Left kidney (tissue), 2 donors: ENCODE data around the gene PPP1R16B. TPM values are rescaled to one million over a fixed set of nuclear protein-coding genes. Genes with fewer than 3 reads are reported as not detected.

ENCODE experiments used
- DNase-seq: peaks from one replicate; pipeline ENCODE4 v3.0.0-alpha.2; 2013
- polyA plus RNA-seq: library from polyadenylated mRNA; unstranded; fragments of 120-200 nt; gene quantifications from one replicate; pipeline ENCODE4 v1.2.1, GENCODE V29; 2013; ENCODE audit not compliant: insufficient read length

PPP1R16B gene
- polyA plus RNA-seq, 1 donor = 6.9 TPM

- peak; percentile 76 for DNase-seq
Measured at GRCh38 chr20:38825901-38826625, 20.6 kb downstream of the PPP1R16B start.

GRCh38 chr20:38827770-38828281, 22.3 kb downstream of the PPP1R16B start:
- no peak for DNase-seq

DNA sequence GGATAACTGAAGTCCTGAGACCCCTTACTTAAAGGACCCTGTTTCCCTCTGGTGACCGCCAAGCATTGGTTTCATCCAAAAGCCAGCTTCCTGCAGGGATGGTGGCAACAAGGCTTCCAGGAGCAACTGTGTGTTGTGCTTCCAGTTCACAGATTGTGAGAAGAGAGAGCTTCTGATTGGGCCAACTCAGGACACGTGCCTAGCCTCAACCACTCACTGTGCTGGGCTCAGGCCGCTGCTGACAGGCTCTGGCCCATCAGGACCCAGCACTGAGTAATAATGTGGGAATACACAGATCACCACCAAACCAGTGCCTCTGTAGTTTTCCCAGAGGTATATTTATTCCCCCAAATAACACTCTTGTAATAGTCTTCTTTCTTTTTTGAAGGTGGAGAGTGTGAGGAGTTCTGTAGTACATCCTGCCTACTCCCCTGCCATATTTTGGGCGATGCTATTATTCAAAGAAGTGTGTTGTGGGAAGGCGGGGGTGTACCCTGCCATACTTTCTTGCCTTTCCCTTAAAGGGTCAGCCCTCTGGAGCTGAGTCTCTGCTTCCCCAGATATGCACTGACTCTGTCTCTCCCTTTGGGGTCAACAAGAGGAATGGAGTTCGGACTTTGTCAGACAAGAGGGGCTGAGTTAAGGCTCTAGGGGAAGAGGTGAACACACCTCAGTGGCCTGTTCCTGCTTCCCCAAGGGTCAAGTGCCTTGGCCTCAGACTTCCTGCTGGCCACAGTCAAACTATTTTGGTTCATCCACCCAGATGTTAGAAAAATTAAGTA, 23.2 kb downstream of the PPP1R16B start:
- no peak for DNase-seq

- DNase-seq = no peak
Measured at GRCh38 chr20:38829296-38829875, 23.9 kb downstream of the PPP1R16B start.

DNA sequence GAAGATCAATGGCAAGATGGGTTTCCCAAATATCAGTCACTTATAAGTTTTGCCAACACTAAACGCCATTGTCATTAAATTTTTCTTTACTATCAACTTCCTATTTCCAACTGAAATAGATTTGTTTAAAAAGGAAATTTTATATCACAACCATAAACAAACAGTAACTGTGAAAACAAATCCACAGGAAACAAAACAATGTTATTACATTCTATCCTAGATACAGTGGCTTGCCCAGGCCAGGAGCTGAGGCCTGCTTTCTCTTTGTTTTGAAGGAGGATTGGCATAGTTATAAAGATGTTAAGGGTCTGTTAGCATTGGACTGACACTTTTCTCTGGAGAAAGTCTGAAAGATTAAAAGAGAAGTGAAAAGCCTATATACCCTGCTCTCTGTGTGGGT, 24.9 kb downstream of the PPP1R16B start:
- no peak for DNase-seq

DNA sequence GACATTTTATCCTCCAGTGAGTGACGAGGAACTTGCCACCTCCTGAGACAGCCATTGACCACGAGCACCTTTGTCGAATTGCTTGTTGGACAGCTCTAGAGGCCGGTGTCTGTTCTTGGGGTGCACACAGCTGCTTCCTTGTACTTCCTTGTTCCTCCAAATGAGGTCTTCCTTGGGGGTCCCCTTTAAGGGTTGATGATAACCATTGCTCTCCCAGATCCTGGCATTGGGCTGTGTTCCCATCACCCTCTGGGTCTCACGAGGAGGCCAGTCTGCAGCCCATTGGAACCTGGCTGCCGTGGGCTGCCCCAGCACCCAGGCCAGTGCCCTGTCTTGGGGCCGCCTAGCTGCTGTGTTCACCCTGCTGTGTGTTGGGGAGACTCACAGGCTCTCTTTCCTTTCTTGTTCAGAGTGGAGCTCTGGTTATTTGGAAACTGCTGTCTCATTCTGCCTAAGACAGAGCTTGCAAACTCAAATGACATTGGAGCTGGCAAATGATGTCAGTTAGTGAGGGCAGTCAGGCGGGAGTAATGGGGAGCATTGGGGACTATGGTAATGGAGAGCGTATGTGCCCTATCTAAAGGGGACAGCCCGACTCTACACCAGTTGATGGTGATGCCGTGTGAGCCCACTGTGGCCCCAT, 25.7 kb downstream of the PPP1R16B start:
- DNase-seq = no peak

GRCh38 chr20:38831995-38832620, 26.6 kb downstream of the PPP1R16B start:
- no peak for DNase-seq

DNA sequence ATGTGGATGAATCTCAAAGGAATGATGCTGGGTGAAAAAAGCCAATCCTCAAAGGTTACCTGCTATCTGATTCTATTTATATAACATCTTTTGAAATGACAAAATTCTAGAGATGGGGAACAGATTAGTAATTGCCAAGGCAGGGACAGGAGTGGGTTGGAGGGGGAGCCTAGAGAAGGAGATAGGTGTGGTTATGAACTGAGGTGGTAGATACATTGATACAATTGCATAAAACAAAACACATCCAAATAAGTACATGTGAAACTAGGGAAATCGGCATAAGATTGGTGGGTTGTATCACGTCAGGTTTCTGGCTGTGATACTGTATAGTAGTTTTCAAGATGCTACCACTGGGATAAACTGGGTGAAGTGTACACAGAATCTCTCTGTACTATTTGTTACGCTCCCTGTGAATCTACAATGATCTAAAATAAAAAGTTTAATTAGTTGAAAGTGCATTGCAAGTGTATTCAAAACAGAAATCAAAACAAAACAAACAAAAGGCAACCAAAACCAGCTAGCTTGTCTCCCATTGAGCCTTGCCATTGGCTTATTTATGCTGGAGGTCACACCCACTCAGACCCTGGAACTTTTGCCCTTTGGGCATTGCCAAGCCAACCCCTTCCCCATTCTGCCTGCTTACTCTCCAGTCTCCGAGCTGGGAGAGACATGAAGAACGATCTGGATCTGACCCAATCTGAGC, 27.8 kb downstream of the PPP1R16B start:
- no peak for DNase-seq

DNA sequence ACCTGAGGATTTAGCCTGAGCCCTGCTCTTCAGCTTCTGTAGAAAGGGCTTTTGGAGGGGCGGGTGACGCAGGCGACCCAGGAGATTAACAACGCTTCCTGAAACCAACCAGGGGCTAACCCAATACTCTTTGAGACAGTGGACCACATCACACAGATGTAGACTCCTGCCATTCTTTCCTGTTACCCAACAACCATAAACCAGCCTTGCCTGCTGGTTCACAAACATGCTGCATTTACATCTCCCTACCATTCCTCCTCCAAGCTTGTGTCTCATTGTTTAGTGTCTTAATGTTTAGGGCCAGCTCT, 28.3 kb downstream of the PPP1R16B start:
- no peak for DNase-seq

DNA sequence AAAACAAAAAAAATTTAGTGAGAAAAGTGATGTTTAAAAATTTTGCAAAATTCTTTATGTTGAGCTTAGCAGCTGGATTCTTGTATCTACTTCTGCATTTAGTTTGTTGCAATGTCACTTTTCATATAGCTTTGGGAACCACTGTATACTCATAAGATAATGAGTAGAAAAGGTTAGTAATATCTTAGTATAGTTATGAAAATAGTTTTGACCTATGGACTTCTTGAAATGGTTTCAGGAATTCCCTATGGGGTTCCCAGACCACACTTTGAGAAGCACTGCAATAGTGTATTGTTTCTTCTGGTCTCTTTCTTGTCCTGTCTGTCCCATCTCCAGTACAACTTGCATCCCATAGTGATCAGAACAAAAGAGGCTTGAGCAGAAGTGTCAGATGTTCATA, 29.4 kb downstream of the PPP1R16B start:
- DNase-seq = no peak

DNA sequence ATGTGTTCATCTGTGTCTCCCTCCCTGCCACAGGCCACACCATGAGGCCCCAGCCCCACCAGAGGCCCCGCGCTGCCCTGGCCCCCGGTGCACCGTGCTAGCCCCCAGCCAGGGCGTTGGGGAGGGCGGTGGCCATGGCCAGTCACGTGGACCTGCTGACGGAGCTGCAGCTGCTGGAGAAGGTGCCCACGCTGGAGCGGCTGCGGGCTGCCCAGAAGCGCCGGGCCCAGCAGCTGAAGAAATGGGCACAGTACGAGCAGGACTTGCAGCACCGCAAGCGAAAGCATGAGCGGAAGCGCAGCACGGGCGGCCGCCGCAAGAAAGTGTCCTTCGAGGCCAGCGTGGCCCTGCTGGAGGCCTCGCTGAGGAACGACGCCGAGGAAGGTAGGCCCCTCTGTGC, 30.3 kb downstream of the PPP1R16B start:
- DNase-seq = no peak

- no peak for DNase-seq
Measured at GRCh38 chr20:38836991-38837390, 31.5 kb downstream of the PPP1R16B start.

DNA sequence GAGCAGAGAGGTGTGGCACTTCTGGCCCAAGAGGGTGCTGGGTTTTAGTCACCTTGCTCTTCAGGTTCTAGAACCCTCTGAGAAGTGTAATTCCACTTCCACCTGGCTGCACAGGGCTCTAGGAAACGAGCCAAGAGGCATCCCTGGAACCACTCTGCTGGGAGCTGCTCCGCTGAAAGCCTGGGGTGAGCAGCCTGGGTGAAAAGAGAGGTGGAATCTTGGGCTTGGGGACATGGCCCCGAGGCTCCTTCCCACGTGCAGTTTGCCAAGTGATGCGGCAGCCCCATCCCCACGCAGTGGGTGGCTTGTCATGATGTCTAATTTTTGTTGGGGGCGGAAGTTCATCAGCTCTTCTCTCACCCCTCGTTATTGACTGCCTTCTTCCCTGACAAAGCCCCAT, 32.8 kb downstream of the PPP1R16B start:
- no peak for DNase-seq

- DNase-seq = no peak
Measured at GRCh38 chr20:38839563-38839962, 34.1 kb downstream of the PPP1R16B start.

DNA sequence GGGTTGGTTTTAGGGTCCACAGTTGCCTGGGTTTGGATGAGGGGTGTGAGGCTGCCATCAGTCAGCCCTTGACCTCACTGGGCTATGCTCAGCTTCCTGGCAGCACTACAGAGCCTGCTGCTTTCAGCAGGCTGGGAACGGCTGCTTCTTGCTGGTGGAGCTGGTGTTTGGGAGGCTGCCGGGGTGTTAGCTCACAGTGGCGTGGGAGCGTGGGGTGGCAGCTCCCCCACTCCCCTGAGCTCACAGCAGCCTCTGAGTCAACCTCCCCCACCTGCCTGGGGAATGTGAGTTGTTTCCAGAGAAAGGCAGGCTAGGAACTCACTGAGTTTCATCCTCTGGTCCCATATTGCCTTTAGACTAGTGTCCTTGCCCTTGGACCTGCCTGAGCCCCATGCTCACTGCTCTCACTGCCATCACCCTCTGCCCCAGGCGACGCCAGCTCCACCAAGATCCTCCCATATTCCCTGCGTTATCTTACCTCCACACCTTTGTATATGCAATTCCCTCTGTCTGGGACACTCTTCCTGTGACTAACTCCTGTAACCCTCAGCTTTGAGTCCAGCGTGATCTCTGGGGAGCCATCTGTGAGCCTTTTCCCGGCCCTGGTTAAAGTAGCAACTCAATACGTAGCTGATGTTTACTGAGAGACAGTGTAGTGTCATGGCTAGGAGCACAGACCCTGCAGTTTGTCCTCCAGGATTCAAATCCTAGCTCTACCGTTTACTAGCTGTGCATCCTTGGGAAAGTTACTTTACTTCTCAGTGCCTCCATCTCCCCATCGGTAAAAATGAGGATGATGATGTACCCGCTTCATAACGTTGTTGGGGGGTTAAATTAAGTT, 34.8 kb downstream of the PPP1R16B start:
- DNase-seq = no peak

GRCh38 chr20:38840894-38841470, 35.5 kb downstream of the PPP1R16B start:
- DNase-seq = no peak

GRCh38 chr20:38841570-38841969, 36.1 kb downstream of the PPP1R16B start:
- DNase-seq = no peak

GRCh38 chr20:38842026-38842425, 36.5 kb downstream of the PPP1R16B start:
- no peak for DNase-seq

DNA sequence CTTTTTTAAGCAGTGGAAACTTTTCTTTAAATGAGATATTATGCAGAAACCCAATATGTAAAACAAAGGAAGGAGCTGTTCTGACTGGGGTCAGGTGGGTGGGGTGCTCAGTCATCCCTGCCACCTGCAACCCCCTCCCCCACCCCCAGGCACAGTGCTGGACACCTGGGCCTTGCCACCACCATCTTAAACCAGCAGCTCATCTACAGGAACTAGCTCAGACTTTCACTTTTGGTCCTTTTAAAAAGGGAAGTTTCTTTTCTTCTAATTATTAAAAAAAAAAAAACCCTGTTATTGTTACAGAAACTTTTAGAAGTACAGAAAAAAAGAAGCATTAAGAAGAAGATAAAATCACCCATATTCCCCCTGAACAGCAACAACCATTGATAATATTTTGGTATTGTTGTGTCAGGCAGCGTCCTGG, 37.1 kb downstream of the PPP1R16B start:
- DNase-seq = no peak

- no peak for DNase-seq
Measured at GRCh38 chr20:38843346-38843745, 37.8 kb downstream of the PPP1R16B start.
